SK-N-MC (cell line): ENCODE results near the gene IL17RA.

ENCODE experiments used
- DNase-seq: peaks from one replicate; pipeline ENCODE4 v3.0.0-alpha.2; 2011; ENCODE audit warnings: low read depth, low spot score
- H3K27ac ChIP-seq: fragments of 200-600 bp; sonication (generic); 2 replicates; pipeline ENCODE4 v1.5.1; 2016; ENCODE audit warnings: mixed run types
- H3K36me3 ChIP-seq: fragments of 200-600 bp; sonication (generic); 2 replicates; pipeline ENCODE4 v1.6.1; 2017; ENCODE audit warnings: antibody characterized with exemption, low read length, mixed read lengths; ENCODE audit not compliant: insufficient read depth
- H3K4me3 ChIP-seq: fragments of 200-600 bp; sonication (generic); 2 replicates; pipeline ENCODE4 v1.5.1; 2016
- H3K9ac ChIP-seq: fragments of 200-600 bp; sonication (generic); 2 replicates; pipeline ENCODE4 v1.8.0; 2017; ENCODE audit warnings: mixed run types, mixed read lengths; ENCODE audit not compliant: insufficient read length
- H3K9me3 ChIP-seq: fragments of 200-600 bp; sonication (generic); 2 replicates; pipeline ENCODE4 v1.6.1; 2017; ENCODE audit warnings: low read depth, mild to moderate bottlenecking, antibody characterized with exemption, low read length, moderate library complexity, mixed read lengths
- EZH2 ChIP-seq: fragments of 200-600 bp; sonication (generic); IDR thresholded peaks from one replicate; pipeline ENCODE4 v1.6.1; 2017; ENCODE audit warnings: antibody characterized with exemption
- FOXP2 ChIP-seq: optimal IDR thresholded peaks from 2 replicates; pipeline ENCODE3; 2011; ENCODE audit warnings: mild to moderate bottlenecking, moderate library complexity; ENCODE audit not compliant: insufficient read depth; ENCODE audit errors: extremely low read length, control extremely low read depth
- POLR2AphosphoS5 ChIP-seq: IDR thresholded peaks from 2 replicates; pipeline ENCODE4 v1.6.1; 2012; ENCODE audit warnings: mild to moderate bottlenecking, low read depth, low read length, borderline replicate concordance

Gene IL17RA

DNA sequence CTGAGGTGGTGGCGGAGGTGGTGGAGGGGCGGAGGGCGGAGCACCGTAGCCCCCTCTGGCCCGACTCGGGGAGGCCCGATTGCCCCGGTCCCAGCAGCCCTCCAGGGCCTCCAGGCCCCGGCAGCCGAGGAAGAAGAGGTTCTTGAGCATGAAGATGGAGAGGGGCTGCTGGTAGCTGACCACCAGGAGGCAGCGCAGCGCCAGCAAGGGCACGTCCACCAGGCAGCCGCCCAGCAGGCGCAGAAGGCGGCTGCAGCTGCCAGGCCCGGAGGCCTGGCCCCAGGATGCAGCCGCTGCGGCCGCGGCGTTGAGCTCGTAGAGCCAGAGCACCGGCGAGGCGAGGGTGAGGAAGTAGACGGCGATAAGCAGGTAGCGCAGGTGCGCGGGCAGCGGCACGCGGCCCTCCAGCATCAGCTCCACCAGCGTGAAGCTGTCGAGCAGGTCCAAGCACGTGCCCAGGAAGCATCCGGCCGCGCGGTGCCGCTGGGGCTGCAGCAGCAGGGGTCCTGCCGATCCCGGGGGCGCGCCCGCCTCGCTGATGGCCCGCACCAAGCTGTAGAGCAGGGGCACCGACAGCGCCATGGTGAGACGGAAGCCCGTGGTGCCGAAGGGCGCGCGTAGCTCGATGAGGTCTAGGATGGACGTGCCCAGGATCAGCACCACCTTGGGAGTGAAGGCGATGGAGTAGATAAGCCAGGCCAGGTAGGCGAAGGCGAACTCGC is 34.8 kb downstream of the IL17RA start:
- DNase-seq, result no peak
- Histone ChIP-seq H3K36me3 (no peaks in the 10 kb centered on the region), H3K4me3 (no peak overlapping the region), H3K27ac (no peak overlapping the region), H3K9ac (no peak overlapping the region), H3K9me3 (no peaks in the 10 kb centered on the region)
- TF ChIP-seq POLR2AphosphoS5, result no peak
- TF ChIP-seq FOXP2, result no peak

DNA sequence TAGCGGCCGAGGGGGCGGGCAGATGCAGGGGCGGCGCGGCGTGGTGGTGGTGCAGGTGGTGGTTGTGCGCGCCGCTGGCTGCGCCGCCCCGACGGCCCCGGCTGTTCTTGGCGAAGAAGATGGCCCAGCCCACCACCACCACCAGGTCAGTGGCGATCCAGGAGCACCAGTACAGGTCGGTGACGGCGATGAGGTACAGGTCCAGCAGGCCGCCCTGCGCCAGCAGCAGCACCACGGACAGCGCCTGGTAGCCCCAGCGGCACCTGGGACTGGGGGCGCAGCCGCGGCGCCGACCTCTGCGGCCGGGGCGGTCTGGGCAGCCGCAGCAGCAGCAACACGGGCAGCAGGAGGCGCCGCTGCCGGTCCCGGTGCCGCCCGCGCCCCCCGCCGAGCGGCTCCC is 35.5 kb downstream of the IL17RA start:
- TF ChIP-seq POLR2AphosphoS5 (no peak), EZH2 (no peak), FOXP2 (no peak)
- H3K36me3 ChIP-seq, result no peaks in the 10 kb centered on the region
- no peak for DNase-seq
- H3K27ac ChIP-seq, result no peak overlapping the region
- H3K9ac ChIP-seq, result no peak overlapping the region
- no peaks in the 10 kb centered on the region for H3K9me3 ChIP-seq
- peak overlapping the region; percentile 80; the same call in 1 of the 2 replicates for H3K4me3 ChIP-seq

DNA sequence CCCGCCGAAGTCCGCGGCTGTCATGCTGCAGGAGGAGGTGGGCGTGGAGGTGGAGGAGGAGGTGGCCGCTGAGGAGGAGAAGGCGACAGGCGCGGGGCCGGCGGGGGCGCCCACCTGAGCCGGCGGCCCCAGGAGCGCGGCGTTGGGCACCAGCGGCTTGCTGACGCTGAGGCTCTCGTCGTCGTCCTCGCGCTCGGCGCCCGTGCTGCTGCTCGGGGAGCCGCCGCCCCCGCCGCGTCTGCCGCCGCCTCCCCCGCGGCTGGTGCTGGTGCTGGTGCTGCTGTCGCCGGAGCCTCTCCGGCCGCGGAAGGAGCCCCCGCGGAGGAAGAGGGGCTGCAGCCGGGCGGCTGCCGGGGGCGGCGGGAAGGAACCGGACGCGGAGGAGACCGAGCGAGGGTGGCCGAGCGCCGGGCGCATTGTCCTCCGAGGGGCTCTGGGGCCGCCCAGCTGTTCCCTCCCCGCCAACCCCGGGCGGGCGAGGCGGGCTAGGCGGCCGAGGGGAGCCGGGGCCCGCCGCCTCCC is 36.0 kb downstream of the IL17RA start:
- H3K9ac ChIP-seq, result no peak overlapping the region
- no peak for TF ChIP-seq EZH2
- TF ChIP-seq POLR2AphosphoS5, result no peak
- TF ChIP-seq FOXP2, result no peak
- no peaks in the 10 kb centered on the region for H3K9me3 ChIP-seq
- peak overlapping the region; percentile 80 for H3K4me3 ChIP-seq
- H3K27ac ChIP-seq, result no peak overlapping the region
- H3K36me3 ChIP-seq, result no peaks in the 10 kb centered on the region
- no peak for DNase-seq

DNA sequence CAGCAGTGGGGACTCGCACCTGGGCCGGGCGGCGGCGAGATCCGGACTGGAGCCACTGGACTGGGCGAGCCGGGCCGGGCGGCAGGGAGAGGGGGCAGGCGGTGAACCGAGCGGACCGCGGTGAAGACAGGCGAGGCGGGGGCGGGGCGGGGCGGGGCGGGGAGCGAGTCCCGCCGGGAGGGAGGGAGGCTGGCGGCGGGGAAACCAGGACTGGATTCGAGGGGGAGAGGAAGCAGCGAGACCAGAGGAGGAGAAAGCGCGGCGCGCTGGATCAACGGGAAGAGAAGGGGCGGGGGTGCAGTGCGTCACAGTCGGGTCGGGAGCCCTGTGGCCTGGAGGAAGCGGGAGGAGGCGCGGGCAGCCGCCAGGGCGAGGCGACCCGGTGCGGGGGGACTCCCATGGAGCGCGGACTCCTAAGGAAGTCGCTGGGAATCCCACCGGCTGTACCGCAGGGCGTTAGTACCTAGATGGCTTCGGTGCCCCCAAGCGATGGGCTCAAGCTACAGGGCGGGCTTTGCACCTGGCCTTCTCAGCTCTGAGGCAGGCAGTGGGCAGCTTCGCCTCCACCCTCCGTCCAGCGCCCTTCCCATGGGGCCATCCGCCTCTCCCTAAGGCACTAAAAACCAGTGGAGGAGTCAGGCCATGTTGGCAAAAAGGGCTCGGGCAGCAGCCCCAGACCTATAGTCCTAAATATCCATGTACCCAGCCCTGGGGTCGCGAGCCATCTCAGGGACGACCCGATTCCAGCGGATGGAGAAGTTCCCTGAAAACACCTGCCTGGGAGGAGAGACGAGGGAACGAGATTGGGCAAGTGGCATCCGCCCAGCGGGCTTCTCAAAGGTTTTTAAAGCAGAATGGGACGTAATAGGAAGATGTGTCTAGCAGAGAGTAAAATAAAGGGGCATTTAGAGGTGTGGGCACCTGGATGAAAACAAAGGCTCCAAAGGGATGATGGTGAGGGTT is 36.7 kb downstream of the IL17RA start, which contains the start of gene TMEM121B:
TMEM121B (minus strand) TSS at position 128 of the 963 bp plus-strand sequence. CDS start 233 bp downstream, outside the sequence.
- H3K27ac ChIP-seq, result no peak within 1 kb of the TSS
- no peak within 1 kb of the TSS for H3K9ac ChIP-seq
- TF ChIP-seq POLR2AphosphoS5, result no peak
- TF ChIP-seq FOXP2, result no peak
- TF ChIP-seq EZH2, result no peak
- H3K4me3 ChIP-seq, result peak within 1 kb of the TSS; percentile 80
- H3K9me3 ChIP-seq, result no peaks in the 10 kb centered on the region
- H3K36me3 ChIP-seq, result no peaks in the 10 kb centered on the region
- DNase-seq, result no peak

DNA sequence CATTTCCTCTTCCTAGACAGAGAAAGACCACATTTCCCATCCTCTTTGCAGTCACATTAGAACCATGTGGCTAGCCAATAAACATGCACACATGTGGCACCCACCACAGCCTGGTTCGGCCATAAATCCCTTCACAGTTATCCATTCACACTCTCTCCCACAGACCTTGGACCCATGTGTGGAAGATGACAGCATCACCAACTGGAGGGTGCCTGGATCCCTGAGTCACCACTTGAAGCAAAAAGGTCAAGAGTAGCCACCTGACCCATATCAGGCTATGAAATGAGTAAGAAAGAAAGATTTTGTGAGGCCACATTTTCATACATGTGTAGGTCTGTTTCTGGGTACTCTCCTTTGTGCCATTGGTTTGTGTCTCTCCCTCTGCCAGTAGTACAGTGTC is 45.4 kb downstream of the IL17RA start:
- DNase-seq, result no peak
- no peak overlapping the region for H3K9ac ChIP-seq
- no peak overlapping the region for H3K4me3 ChIP-seq
- no peaks in the 10 kb centered on the region for H3K36me3 ChIP-seq
- TF ChIP-seq EZH2 (no peak), FOXP2 (no peak), POLR2AphosphoS5 (no peak)
- no peaks in the 10 kb centered on the region for H3K9me3 ChIP-seq
- H3K27ac ChIP-seq, result no peak overlapping the region

DNA sequence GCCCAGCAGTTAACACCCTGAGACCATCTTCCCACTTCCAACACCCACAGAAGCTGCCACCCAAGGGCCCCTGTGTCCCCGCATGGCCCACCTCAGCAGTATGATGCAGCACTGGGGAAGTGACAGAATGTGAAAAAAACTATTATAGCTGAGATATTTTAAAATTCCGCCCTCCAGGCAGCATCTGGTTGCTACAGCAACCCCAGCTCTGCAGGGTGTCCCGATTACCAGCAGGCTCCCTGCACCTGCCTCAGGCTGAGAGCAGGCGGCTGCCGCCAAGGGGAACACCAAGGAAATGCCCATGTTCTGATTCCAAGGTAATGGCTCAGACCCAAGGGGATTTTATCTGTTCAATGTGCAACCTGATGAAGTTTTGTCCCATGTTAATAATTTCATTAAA is 46.9 kb downstream of the IL17RA start:
- H3K36me3 ChIP-seq, result no peaks in the 10 kb centered on the region
- TF ChIP-seq EZH2 (no peak), POLR2AphosphoS5 (no peak), FOXP2 (no peak)
- H3K4me3 ChIP-seq, result no peak overlapping the region
- no peak overlapping the region for H3K9ac ChIP-seq
- no peaks in the 10 kb centered on the region for H3K9me3 ChIP-seq
- no peak for DNase-seq
- no peak overlapping the region for H3K27ac ChIP-seq

DNA sequence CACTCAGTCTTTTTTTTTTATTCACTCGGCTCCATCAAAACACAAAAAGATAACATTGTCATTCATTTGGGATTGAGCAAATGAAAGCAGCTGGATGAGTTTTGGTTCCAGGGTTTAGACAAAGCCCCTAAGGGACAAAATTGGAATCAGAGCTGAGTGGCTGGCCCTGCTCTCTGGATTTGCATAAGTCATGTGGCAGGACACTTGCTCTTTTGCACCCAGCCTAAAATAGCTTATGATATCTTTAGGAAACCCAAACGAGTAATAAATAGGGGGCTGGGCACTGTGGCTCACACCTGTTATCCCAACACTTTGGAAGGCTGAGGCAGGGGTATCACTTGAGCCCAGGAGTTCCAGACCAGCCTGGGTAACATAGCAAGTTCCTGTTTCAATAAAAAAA is 47.3 kb downstream of the IL17RA start:
- no peak for DNase-seq
- no peak overlapping the region for H3K9ac ChIP-seq
- H3K4me3 ChIP-seq, result no peak overlapping the region
- no peaks in the 10 kb centered on the region for H3K36me3 ChIP-seq
- no peaks in the 10 kb centered on the region for H3K9me3 ChIP-seq
- H3K27ac ChIP-seq, result no peak overlapping the region
- TF ChIP-seq EZH2 (no peak), FOXP2 (no peak), POLR2AphosphoS5 (no peak)

DNA sequence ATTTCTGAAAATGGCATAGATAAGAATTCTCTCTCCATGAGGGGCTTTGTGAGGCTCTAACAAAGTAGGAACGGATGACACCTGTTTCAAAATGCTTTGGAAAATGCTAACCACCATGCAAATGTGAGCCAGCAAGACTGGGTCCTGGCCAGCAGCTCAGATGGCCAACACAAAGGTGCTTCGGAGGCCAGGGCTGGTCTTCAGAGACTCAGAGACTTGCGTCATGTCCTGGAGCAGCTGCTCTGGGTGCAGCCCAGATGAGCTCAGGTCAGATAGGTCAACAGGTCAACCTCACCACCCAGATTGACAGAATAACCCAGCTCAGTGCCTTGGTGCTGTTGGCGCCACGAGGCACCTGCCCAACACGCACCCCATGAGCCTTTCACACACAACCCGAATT is 48.3 kb downstream of the IL17RA start:
- H3K27ac ChIP-seq, result no peak overlapping the region
- DNase-seq, result no peak
- peaks cover 7% of the 10 kb centered on the region; the same call in 1 of the 2 replicates for H3K36me3 ChIP-seq
- no peak overlapping the region for H3K4me3 ChIP-seq
- no peaks in the 10 kb centered on the region for H3K9me3 ChIP-seq
- no peak for TF ChIP-seq FOXP2
- no peak for TF ChIP-seq POLR2AphosphoS5
- TF ChIP-seq EZH2, result no peak
- no peak overlapping the region for H3K9ac ChIP-seq
